Effector CD4-positive, alpha-beta T cell (primary cell): ENCODE measurements around the gene TICRR.
"Not testable (repeated sequence)": the region's sequence is repeated elsewhere in the genome, so short reads cannot be mapped to it uniquely, and the experiment has no call there.

Experiments used
- DNase-seq: peaks from one replicate; pipeline ENCODE4 v3.0.0-alpha.2; 2020
- total RNA-seq: gene quantifications from one replicate; lab custom pipeline; 2026; lab: John Stamatoyannopoulos, UW

The TICRR gene, protein sequence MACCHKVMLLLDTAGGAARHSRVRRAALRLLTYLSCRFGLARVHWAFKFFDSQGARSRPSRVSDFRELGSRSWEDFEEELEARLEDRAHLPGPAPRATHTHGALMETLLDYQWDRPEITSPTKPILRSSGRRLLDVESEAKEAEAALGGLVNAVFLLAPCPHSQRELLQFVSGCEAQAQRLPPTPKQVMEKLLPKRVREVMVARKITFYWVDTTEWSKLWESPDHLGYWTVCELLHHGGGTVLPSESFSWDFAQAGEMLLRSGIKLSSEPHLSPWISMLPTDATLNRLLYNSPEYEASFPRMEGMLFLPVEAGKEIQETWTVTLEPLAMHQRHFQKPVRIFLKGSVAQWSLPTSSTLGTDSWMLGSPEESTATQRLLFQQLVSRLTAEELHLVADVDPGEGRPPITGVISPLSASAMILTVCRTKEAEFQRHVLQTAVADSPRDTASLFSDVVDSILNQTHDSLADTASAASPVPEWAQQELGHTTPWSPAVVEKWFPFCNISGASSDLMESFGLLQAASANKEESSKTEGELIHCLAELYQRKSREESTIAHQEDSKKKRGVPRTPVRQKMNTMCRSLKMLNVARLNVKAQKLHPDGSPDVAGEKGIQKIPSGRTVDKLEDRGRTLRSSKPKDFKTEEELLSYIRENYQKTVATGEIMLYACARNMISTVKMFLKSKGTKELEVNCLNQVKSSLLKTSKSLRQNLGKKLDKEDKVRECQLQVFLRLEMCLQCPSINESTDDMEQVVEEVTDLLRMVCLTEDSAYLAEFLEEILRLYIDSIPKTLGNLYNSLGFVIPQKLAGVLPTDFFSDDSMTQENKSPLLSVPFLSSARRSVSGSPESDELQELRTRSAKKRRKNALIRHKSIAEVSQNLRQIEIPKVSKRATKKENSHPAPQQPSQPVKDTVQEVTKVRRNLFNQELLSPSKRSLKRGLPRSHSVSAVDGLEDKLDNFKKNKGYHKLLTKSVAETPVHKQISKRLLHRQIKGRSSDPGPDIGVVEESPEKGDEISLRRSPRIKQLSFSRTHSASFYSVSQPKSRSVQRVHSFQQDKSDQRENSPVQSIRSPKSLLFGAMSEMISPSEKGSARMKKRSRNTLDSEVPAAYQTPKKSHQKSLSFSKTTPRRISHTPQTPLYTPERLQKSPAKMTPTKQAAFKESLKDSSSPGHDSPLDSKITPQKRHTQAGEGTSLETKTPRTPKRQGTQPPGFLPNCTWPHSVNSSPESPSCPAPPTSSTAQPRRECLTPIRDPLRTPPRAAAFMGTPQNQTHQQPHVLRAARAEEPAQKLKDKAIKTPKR (N-terminal part only)
- total RNA-seq = 0.94 reads per million

DNA sequence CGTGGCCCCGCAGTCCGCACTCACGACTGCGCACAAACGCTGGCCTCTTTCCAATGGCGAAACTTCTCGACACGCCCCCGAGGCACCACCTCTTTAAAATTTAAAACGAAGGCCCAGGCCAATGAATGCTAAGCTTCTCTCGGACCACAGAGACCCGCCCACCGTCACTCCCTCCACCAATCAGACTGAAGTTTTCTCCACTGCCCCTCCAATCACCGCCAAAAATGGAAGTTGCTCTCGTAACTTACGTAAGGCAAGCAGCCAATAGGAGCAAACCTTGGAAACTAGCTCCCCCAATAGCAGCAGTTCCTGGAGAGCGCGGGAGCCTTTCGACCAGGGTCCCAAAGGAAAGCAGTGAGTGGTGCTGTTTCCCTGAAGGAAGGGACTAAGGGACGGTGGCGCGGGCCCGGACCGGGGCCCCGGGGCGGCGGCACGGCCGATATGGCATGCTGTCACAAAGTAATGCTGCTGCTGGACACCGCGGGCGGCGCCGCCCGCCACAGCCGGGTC lies at the start of gene TICRR:
TSS of gene TICRR (plus strand) at position 324 of the 510 bp plus-strand sequence. CDS start at position 442, 118 bp downstream.
- DNase-seq = peak; percentile 89

DNA sequence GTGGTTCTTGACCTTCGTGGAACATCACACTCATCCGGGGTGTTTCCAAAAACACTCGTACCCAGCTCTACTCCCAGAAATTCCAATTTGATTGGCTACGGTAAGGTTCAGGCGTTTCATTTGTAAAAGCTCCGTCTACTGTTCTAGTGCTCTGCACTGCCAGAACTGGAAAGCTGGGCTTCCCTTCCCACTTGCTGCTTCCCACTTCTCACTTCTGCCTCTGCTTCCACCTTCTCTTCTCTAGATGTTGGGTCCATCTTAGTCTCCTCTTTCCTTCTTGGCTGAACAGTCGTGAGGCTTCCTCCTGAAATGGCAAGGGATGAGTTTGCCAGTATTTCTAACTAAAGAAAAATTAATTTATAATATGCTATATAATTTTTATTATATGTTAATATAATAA lies 49.1 kb upstream of the TICRR start:
- DNase-seq = no peak

DNA sequence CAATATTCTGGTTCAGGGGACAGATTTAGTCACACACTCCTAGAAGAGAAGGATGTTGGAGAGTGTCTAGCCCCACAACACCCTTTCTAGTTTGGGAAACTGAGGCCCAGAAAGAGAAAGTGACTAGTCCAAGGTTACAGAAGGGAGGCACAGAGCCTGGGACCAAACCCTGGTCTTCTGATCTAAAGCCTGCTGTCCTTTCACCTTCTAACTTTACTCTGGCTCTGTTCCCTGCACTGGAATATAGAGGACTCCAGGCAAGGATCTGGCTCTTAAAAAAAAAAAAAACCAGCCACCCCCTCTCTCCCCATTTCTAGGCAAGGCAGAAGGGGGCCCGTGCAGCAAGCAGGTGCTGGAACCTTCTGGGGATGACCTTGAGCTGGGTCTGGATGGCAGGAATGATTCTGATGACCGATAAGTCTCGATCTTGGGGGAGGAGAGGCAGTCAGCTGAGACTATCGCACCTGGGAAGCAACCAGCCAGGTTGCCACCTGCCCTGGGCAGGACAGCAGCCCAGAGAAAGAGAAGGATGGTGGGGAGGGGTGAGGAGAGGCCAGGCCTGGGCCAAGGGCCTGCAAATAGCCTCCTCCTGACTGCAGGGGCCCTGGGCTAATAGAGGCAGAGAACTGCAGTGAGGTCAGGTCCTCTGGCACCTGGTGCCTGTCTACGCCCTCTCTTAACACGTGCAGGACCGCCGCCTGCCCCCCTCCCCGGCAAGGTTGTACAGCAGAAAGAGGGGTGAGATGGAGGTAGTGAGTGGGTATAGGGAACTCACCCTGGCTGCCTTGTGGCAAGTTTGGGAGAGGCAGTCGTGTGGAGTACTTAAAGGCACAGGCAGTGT lies 48.4 kb upstream of the TICRR start:
- DNase-seq = no peak

DNA sequence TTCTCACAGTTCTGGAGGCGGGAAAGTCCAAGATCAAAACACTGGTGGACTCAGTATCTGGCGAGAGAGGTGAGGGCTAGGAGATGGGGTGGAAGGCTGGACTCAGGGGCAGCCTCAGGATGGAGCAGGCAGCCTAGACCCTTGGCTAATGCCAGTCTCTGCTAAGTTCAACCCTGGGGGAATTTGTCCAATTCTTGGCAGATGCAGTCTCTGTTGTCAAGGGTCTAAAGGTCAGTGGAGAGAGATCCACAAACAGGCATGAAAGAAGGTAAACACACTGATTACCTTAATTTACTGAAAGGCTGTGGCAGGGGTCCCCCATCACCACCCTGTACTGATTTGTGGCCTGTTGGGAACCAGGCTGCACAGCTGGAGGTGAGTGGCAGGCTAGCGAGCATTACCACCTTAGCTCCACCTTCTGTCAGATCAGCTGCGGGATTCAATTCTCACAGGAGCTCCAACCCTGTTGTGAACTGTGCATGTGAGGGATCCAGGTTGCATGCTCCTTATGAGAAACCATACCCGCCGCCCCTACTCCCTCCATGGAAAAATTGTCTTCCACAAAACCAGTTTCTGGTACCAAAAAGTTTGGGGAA lies 46.4 kb upstream of the TICRR start:
- no peak for DNase-seq

DNA sequence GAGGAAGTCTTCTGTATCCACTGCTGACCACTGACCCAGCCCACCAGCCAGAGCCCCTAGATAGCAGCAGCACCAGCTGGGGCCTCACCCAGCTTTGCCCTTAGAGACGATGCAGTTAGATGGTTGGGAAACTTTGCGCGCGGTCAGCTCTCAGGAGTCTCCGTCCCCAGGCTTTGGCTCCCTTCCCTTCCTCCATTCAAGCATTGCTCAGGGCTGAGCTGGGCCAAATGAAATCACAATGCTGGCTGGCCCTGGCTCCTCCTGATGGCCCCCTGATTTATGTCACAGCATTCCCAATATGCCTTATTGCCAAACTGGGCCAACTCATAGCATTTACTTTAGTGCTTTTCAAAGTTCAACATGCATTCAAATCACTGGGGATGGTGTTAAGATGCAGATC lies 44.3 kb upstream of the TICRR start:
- no peak for DNase-seq

DNA sequence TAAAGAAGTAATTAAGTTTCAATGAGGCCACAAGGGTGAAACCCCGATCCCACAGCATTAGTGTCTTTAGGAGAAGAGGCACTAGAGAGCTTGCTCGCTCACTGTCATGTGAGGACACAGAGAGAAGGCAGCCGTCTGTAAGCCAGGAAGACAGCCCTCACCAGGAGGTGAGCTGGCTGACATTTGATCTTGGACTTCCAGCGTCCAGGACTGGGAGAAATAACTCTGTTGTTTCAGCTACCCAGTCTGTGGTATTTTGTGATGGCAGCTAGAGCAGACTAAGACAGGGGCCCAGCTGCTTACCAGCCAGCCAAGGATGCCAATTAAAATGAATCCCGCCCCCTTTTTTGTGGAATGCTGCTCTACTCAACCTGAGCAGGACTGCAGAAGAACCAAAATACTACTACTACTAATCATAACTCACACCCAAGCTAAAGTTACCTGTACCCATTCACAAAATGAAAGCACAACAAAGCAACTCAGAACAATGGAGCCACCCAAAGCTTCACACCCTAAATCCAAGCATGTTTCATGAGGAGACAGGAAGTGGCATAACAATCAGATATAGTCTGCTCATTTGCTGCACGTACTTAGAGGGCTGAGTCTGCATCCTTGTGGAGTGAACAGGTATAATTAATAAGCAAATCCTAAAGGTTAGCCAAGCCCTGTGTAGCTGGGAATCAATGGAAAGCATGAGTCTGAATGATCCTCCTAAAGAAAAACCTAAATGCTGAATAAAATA lies 43.3 kb upstream of the TICRR start:
- DNase-seq = no peak

DNA sequence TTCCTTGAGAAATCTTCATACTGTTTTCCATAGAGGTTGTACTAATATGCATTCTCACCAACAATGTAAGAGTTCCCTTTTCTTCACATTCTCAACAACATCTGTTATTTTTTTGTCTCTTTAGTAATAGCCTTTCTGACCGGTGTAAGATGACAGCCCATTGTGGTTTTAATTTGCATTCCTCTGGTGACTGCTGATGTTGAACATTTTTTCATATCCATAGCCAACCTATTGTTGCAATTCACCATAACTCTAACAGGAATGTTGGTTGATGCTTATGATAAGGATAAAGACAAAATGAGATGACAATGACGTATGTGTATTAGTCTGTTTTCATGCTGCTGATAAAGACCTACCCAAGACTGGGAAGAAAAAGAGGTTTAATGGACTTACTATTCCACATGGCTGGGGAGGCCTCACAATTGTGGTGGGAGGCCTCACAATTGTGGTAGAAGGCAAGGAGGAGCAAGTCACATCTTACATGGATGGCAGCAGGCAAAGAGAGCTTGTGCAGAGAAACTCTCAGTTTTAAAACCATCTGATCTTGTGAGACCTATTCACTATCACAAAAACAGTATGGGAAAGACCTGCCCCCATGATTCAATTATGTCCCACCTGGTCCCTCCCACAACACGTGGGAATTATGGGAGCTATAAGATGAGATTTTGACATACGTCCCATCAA lies 41.3 kb upstream of the TICRR start:
- DNase-seq = no peak

DNA sequence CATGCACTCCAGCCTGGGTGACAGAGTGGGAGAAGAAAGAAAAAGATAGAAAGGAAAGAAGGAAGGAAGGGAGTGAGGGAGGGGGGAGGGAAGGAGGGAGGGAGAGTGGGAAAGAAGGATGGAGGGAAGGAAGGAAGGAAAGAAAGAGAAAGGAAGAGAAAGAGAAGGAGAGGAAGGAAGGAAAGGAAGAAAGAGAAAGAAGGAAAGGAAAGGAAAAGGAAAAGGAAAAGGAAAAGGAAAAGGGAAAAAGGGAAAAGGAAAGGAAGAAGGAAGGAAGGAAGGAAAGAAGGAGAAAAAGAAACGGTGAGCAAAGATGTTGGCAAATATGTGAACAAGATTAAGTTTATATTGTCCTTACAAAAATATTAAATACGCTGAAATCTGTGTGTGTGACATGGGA lies 36.2 kb upstream of the TICRR start:
- no peak for DNase-seq

DNA sequence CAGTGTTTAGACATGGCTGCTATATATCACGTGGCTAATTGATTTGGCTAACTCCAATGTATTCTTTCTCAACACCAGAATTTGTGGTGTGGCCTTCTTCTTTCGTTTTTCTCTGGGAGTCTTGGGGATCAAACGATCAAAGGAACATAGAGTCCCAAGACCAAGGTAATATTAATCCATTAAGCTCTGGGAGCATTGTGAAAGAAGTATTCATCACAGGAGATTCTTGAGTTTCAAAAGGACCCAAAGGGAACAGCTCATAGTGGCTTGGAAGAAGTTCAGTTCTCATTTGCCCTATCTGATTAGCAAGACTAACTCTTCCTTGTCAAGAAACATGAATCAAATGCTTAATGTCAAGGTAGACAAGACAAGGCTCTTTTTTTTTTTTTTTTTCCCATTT lies 32.9 kb upstream of the TICRR start:
- DNase-seq = no peak

DNA sequence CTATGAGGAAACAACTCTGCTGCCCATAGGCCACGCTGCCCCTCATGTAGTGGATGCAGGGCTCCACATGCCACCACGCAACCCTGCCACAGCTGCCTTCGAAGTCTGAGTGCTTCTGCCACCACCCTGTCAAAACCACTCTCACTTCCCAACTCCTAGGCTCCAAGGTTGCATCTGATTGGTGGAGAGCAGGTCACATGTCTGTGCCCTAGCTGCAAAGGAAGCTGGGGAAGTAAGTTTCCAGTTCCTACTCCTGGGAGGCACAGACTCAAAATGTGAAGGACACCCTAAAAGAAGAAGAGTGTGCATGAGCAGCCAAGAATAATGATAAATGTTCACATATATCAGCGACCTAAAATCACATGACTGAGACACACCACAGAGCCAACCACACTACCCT lies 31.9 kb upstream of the TICRR start:
- no peak for DNase-seq

DNA sequence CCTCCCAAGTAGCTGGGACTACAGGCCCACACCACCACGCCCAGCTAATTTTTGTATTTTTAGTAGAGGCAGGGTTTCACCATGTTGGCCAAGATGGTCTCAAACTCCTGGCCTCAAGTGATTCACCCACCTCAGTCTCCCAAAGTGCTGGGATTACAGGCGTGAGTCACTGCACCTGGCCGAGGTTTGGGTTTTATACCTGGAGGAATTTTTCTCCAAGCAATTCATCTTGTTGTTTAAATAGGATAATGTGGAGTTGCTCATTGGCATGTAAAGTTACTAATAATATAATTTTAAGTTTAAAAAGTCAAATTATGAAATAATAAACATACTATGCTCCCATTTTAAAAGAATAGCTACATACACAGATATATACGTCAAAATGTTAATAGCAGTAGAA lies 26.1 kb upstream of the TICRR start:
- DNase-seq = not testable (repeated sequence)

DNA sequence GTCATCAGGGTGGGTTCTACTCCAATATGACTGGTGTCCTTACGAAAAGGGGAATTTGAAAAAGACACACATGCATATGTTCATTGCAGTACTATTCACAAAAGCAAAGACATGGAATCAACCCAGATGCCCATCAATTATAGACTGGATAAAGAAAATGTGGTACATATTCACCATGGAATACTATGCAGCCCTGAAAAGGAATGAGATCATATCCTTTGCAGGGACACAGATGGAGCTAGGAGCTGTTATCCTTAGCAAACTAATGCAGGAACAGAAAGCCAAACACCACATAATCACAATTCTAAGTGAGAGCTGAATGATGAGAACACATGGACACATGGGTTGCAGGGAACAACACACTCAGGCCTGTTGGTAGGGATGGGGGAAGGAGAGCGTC lies 24.8 kb upstream of the TICRR start:
- DNase-seq = no peak

DNA sequence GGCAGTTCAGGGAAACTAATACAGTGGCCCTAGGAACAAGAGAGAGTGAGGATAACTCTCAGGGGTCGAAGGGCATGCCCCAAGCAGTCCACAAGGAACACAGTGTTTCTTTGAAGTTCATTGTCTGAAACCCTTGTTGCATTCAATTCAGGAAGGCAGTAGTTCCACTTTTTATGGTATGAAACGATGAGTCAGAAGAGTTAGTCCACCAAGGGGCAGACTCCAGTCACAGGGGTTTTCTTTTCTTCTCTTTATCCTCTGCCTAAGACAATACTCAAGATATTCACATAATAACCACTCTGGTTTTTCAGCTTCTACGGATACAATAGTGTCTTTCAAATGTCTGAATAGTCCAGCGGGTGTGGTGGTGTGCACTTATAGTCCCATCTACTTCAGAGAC lies 23.7 kb upstream of the TICRR start:
- DNase-seq = no peak

DNA sequence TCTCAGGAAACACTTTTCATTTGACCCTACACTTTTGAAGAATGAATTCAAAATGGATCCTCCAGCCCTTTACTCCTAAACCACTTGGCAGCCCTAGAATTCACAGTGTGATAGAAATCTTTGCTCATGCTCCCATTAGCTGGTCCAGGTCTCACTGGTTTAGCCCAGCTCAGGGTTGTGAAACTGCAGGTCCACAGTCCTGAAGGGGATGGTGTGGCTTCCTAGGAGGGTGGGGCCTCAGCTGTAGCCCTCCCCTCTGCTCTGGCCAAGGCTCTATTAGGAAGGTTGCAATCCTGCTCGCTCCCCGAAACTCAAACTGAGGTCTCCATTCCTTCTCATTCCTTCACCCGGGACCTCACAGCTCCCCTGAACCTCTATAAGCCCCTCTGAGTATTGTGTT lies 21.6 kb upstream of the TICRR start:
- no peak for DNase-seq

DNA sequence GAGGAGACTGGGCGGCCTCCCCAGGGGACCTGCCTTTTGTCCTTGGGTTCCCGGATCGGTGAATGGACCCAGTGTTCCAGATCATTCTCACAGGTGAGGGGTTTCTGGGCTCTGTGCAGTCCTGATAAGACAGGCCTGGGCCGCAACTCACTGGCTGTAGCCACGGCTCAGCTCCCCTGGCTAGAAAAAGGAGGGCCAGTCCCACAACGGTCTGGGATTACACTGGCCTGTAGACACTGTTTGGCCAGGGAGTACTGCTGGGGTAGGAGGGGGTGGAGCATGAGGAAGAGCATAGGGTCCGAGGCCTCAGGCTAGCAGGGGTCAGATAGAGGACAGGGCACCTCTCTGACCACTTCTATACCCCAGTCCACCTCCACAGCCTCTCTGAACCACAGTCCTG lies 21.0 kb upstream of the TICRR start:
- no peak for DNase-seq

DNA sequence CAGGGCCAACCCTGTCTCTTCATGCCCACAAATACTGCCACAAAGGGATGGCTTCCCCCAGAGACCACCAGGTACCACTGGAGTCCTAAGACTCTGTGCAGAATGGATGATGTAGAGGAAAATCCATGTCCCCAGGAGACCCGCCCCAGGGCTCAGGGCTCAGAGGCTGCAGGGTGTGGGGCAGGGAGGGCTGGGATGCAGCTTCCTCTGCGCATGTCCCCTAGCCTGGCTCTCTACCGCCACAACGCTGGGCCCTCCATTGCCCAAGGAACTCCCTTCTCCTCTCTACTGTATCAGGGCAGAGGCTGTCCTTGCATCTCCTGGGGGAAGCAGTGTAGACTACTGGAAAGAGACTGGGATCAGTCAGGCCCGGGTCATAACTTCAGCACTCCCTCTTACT lies 19.5 kb upstream of the TICRR start:
- DNase-seq = no peak

DNA sequence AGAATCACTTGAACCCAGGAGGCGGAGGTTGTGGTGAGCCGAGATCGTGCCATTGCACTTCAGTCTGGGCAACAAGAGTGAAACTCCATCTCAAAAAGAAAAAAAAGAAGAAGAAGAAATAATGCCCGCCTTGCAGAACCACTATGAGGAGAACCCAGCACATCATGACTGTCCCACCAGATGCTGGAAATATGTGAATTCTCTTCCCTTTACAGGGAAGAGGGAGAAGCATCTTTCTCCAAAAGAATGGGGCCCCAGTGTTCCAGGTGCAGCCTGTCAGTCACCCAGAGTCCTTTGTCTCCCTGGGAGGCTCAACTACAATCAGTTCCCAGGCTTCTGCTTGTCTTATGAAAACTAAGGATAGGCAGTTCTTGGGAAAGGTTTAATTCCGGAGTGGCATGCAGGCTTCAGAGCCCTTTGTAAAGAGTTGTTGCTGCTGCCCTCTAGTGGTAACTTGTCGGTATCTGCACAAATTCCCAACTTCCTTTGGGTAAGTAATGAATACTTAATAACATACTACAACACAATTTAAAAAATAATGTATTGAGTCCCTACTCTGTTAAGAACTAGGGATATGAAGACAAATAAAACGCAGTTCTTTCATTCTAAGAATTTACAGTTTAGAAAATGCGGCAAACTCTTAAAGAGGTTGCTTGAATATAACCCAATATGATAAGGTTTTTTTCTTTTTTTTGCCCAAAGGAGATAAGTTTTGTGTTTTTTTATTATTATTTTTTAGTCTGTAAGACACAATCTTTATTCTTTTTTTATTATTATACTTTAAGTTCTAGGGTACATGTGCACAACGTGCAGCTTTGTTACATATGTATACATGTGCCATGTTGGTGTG lies 18.6 kb upstream of the TICRR start:
- peak; percentile 21 for DNase-seq

DNA sequence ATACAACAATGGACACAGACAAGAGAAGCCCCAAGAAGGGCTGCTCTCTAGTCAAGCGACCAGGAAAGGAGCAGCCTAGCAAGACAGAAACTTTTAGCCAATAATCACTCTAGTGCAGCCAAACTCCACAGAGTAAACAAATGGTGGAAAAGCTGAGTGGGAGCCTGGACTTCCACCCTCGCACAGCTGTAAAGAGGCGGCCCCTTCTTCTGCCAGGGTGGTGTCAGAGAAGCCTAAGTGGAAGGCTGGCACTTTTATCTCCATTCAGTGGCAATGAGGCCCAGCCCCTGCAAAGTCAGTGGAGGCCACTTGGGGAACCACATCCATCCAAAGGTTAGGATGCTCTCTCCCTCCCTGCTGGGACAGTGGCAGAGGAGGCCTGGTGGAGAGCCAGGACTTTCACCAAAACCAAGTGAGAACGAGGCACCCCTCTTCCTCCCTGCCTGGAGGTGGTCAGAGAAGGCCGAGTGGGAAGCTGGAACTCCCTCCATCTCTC lies 15.5 kb upstream of the TICRR start:
- no peak for DNase-seq

DNA sequence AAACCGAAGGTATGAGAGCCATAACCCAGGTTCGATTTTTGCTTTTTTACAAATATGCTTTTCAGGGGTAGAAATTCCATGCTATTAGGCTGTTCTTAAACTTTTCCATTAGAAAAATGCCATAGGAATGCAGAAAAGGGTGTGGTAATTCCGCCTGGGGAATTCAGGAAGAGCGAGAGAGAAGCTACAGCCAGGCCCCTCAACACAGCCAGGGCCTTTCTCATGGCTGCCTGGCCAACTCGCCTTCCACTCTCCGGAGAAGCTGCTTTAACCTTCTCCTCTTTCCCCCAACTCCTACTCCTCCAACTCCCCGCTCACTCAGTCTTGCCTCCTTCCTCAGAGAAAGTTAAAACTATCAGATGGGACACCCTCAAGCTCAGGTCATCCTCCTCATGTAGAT lies 9.1 kb upstream of the TICRR start:
- no peak for DNase-seq
